GM19397 (cell line): ENCODE results near the gene ESRRG.

Source experiments
- ATAC-seq: cut with Tn5 transposase; IDR thresholded peaks from one replicate; pipeline ENCODE4 v1.9.1; 2021; ENCODE audit warnings: mild to moderate bottlenecking, moderate library complexity; ENCODE audit not compliant: unreplicated experiment

ESRRG gene

DNA sequence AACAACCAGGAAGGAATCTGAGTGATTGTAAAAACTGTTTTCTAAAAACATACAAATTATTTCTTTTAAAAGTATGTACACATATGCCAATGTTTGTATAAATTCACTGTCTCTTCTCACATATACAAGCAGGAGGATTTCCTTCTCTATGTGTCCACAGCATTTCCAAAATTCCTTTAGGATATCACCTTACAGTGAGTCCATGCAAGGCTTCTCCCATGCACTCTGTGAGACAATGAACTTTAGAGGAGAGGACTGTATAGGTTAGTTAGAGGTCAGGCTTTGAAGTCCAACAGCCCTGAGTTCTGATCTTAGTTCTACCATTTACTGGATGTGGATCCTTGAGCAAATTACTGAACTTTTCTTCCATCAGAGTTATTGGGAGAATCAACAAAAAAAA, 265.9 kb downstream of the ESRRG start:
- ATAC-seq: no peak

DNA sequence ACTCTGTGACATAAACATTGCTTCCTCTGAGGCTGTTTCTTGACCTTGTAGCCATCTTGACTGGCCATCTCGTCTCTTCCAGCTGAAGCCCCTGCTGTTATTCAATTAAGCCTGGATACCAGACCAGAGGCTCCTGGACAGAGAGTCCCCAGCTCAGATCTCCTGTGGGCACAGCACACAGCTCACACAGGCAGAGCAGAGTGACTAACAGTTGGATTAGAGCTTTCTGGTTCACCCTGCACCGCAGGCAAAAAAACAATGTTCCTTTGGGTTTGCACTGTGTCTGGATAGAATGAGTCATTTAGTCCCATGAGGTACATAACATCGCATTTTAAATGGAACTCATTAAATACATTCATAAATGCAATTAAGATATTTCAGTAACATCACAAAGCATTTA, 266.5 kb downstream of the ESRRG start:
- ATAC-seq: no peak

DNA sequence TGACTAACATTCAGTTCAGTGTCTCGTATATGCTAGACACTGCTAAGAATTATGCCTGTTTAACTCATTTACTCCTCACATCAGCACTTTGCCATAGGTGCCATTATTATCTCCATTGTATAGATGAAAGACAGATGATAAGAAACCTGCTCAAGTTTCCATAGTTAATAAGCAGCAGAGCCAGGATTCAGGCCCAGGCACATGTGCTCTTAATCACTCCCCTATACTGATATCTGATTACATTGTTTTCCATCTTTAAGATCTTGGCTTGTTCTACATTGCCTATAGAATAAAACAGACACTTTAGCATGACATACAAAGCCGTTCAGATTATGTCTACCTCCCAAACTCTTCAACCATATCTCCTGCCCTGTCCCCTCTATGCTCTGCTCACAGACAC, 269.5 kb downstream of the ESRRG start:
- ATAC-seq: no peak
